Liver (tissue), 9 donors: ENCODE data around the gene OR2AG1. TPM values are rescaled to one million over a fixed set of nuclear protein-coding genes. Genes with fewer than 3 reads are reported as not detected.

ENCODE experiments used
- DNase-seq: peaks from one replicate; pipeline ENCODE4 v3.0.0-alpha.2; 2017; ENCODE audit warnings: low spot score
- H3K27ac ChIP-seq, 2 donors: one replicate each; pipeline ENCODE4 v1.7.0; 2013; ENCODE audit warnings: inconsistent platforms in 2 of 2, low read length in 2 of 2, control low read depth in 1 of 2, low read depth in 1 of 2, mild to moderate bottlenecking in 1 of 2
- H3K27me3 ChIP-seq, 4 donors: one replicate each; pipeline versions ENCODE4 v1.6.1 to v1.7.0; 2013; ENCODE audit warnings: low read length in 3 of 4, inconsistent platforms in 1 of 4, mild to moderate bottlenecking in 1 of 4, moderate library complexity in 1 of 4; ENCODE audit not compliant: control insufficient read depth in 4 of 4, insufficient read depth in 4 of 4
- H3K36me3 ChIP-seq, 4 donors: one replicate each; pipeline versions ENCODE4 v1.6.1 to v1.7.0; 2013; ENCODE audit warnings: low read length in 3 of 4, mild to moderate bottlenecking in 3 of 4, low read depth in 1 of 4, moderate library complexity in 1 of 4; ENCODE audit not compliant: control insufficient read depth in 4 of 4, insufficient read depth in 3 of 4
- H3K4me1 ChIP-seq, 4 donors: one replicate each; pipeline versions ENCODE4 v1.6.1 to v1.7.0; 2013; ENCODE audit warnings: low read length in 3 of 4, mild to moderate bottlenecking in 3 of 4, moderate library complexity in 1 of 4; ENCODE audit not compliant: control insufficient read depth in 4 of 4, insufficient read depth in 4 of 4
- H3K4me3 ChIP-seq, 3 donors: one replicate each; pipeline versions ENCODE4 v1.6.1 to v1.7.0; 2013; ENCODE audit warnings: low read length in 3 of 3, control low read depth in 1 of 3, low read depth in 1 of 3, mild to moderate bottlenecking in 1 of 3
- H3K9ac ChIP-seq, 2 donors: one replicate each; pipeline ENCODE4 v1.7.0; 2013; ENCODE audit warnings: low read length in 2 of 2, mild to moderate bottlenecking in 2 of 2, moderate library complexity in 2 of 2, control low read depth in 1 of 2, low read depth in 1 of 2
- H3K9me3 ChIP-seq, 4 donors: one replicate each; pipeline versions ENCODE4 v1.6.1 to v1.7.0; 2013; ENCODE audit warnings: low read length in 3 of 4; ENCODE audit not compliant: control insufficient read depth in 4 of 4
- EGR1 ChIP-seq, 2 donors: IDR thresholded peaks; 2 replicates each; pipeline ENCODE4 v1.6.1; 2016 to 2018; ENCODE audit warnings: antibody characterized with exemption in 2 of 2, low read depth in 2 of 2
- FOXA1 ChIP-seq: IDR thresholded peaks from 2 replicates; pipeline ENCODE4 v1.6.1; 2016; ENCODE audit warnings: antibody characterized with exemption
- FOXA2 ChIP-seq: IDR thresholded peaks from 2 replicates; pipeline ENCODE4 v1.6.1; 2016; ENCODE audit warnings: antibody characterized with exemption
- GABPA ChIP-seq, 2 donors: IDR thresholded peaks in 1 of 2; conservative IDR thresholded peaks in 1 of 2; 2 replicates each; pipeline ENCODE4 v1.6.1; 2016; ENCODE audit warnings: antibody characterized with exemption in 2 of 2, mild to moderate bottlenecking in 1 of 2, moderate library complexity in 1 of 2
- HNF4A ChIP-seq, 2 donors: conservative IDR thresholded peaks; 2 replicates each; pipeline ENCODE4 v1.6.1; 2016; ENCODE audit warnings: antibody characterized with exemption in 2 of 2, mild to moderate bottlenecking in 2 of 2
- HNF4G ChIP-seq: IDR thresholded peaks from 2 replicates; pipeline ENCODE4 v1.6.1; 2016; ENCODE audit warnings: antibody characterized with exemption
- RAD21 ChIP-seq, 2 donors: IDR thresholded peaks; 2 replicates each; pipeline ENCODE4 v1.6.1; 2016; ENCODE audit warnings: antibody characterized with exemption in 2 of 2, mild to moderate bottlenecking in 2 of 2
- SP1 ChIP-seq: IDR thresholded peaks from 2 replicates; pipeline ENCODE4 v1.6.1; 2018; ENCODE audit warnings: antibody characterized with exemption, mild to moderate bottlenecking
- YY1 ChIP-seq: IDR thresholded peaks from 2 replicates; pipeline ENCODE4 v1.6.1; 2016; ENCODE audit warnings: antibody characterized with exemption, mild to moderate bottlenecking
- WGBS: extraction: QIAGEN DNeasy Blood & Tissue Kit; methylation state at CpG from one replicate; pipeline ENCODE4 v1.1.7; 2013; 5-methylcytosine and 5-hydroxymethylcytosine counted together
- polyA plus RNA-seq, 2 donors: library from polyadenylated mRNA; stranded (reverse) in 1 of 2; unstranded in 1 of 2; fragments of 200-250 nt in 1 of 2; fragments of >200 nt in 1 of 2; fragmentation: Nextera tagmentation in 1 of 2; extraction: Ambion mirVana in 1 of 2; gene quantifications; one replicate each; pipeline versions ENCODE4 v1.2.1 to v1.2.3, GENCODE V29; 2013 to 2015
- total RNA-seq, 2 donors: library from RNA; depleted of rRNA; stranded (reverse); fragments of >200 nt; gene quantifications; one replicate each; pipeline ENCODE4 v1.2.3, GENCODE V29; 2014
- TF ChIP-seq, protein P1 (sequence below): IDR thresholded peaks from 2 replicates; pipeline ENCODE4 v1.6.1; 2016; ENCODE audit warnings: antibody characterized with exemption
- TF ChIP-seq, protein P2 (sequence below): IDR thresholded peaks from 2 replicates; pipeline ENCODE4 v1.6.1; 2016; ENCODE audit warnings: antibody characterized with exemption
- TF ChIP-seq, protein P3 (sequence below): fragments of 150-350 bp; IDR thresholded peaks from 2 replicates; pipeline ENCODE4 v1.5.1; 2017; ENCODE audit warnings: improper control_type of control experiment, low read depth, low read length; ENCODE audit not compliant: missing input control
- TF ChIP-seq, protein P4 (sequence below): IDR thresholded peaks from 2 replicates; pipeline ENCODE4 v1.6.1; 2016; ENCODE audit warnings: antibody characterized with exemption, mild to moderate bottlenecking
- donor health status: healthy.
- donor health status: healthy.
- donor health status: healthy.
- donor health status: healthy.
- donor health status: healthy.

The OR2AG1 gene
- total and polyA plus RNA-seq, 4 donors = not detected

DNA sequence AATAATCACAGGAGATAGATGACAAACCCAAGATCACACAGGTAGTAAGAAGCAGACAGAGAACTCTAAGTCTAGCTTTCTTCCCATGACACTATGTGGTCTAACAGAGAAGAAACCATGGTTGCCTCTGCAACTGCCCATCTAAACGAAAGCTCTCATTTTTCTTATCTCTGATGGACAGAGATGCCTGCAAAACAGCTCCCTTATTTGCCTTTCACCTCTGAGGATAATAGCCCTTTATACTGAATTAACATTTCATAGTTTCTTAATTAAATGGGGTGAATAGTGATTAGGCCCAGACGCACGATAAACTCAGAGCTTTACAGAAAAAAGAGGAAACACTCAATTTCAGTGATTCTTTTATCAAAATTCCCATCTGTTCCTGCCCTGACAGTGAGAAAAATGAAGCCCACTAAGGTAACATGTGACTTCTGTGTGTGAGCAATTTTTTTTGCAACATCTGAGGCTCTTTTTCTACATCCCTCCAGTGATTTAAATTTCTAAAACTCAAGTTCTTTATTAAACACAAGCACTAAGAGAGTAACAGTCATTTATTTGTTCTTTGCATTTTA is 35.6 kb upstream of the OR2AG1 start:
- Histone ChIP-seq H3K4me3 (no peak overlapping the region), H3K9ac (no peak overlapping the region), H3K4me1 (peaks cover 0 to 1% (median 0%) of the 10 kb centered on the region in 4 donors), H3K27ac (peak overlapping the region in 1 of 2 donors; percentile 77), H3K9me3 (no peaks in the 10 kb centered on the region), H3K27me3 (no peaks in the 10 kb centered on the region), H3K36me3 (no peaks in the 10 kb centered on the region)
- no peak for DNase-seq
- TF ChIP-seq HNF4A (conservative IDR thresholded peaks at IDR 0.05) (no peak), YY1 (no peak), GABPA (IDR thresholded peaks at IDR 0.05 in 1 of 2, conservative IDR thresholded peaks at IDR 0.05 in 1 of 2) (no peak), HNF4G (no peak), EGR1 (IDR thresholded peaks at IDR 0.05; ENCODE audit: low read depth in 2 of 2) (no peak), FOXA1 (no peak)
- TF ChIP-seq, protein P1, sequence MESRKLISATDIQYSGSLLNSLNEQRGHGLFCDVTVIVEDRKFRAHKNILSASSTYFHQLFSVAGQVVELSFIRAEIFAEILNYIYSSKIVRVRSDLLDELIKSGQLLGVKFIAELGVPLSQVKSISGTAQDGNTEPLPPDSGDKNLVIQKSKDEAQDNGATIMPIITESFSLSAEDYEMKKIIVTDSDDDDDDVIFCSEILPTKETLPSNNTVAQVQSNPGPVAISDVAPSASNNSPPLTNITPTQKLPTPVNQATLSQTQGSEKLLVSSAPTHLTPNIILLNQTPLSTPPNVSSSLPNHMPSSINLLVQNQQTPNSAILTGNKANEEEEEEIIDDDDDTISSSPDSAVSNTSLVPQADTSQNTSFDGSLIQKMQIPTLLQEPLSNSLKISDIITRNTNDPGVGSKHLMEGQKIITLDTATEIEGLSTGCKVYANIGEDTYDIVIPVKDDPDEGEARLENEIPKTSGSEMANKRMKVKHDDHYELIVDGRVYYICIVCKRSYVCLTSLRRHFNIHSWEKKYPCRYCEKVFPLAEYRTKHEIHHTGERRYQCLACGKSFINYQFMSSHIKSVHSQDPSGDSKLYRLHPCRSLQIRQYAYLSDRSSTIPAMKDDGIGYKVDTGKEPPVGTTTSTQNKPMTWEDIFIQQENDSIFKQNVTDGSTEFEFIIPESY = no peak
- TF ChIP-seq, protein P2, sequence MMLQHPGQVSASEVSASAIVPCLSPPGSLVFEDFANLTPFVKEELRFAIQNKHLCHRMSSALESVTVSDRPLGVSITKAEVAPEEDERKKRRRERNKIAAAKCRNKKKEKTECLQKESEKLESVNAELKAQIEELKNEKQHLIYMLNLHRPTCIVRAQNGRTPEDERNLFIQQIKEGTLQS = no peak
- WGBS = 83% methylated on average over 3 of the region's 3 CpGs

DNA sequence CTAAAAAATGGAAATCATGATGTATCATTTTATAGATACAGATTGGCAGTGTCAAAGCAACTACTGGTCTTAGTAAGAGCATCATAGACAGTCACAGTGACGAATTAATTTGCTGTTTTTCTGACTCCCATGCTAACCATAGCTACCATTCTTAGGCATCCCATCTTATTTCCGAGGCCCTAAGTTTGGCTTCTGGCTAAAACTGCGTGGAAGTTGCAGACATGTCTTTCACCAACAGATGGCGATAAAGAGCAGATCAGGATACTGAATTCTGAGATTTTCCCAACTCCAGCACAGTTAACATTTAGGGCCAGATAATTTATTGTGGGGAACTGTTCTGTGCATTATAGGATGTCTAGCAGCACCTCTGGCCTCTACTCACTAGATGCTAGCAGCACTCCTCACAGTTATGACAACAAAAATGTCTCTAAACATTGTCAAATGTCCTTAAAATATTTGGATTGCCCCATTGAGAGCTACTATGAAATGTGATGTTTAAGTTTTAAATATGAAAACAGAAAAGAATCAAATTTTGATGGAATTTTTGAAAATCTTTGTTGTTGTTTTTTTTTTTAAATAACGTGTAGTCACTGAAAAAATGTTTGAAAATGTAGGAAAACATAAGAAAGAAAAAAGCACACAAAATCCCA is 27.4 kb upstream of the OR2AG1 start:
- no peak for TF ChIP-seq GABPA (IDR thresholded peaks at IDR 0.05 in 1 of 2, conservative IDR thresholded peaks at IDR 0.05 in 1 of 2)
- TF ChIP-seq FOXA1 = no peak
- no peak for TF ChIP-seq SP1
- peak; percentile 60 to 79 for TF ChIP-seq RAD21 (IDR thresholded peaks at IDR 0.05)
- TF ChIP-seq, protein P3, sequence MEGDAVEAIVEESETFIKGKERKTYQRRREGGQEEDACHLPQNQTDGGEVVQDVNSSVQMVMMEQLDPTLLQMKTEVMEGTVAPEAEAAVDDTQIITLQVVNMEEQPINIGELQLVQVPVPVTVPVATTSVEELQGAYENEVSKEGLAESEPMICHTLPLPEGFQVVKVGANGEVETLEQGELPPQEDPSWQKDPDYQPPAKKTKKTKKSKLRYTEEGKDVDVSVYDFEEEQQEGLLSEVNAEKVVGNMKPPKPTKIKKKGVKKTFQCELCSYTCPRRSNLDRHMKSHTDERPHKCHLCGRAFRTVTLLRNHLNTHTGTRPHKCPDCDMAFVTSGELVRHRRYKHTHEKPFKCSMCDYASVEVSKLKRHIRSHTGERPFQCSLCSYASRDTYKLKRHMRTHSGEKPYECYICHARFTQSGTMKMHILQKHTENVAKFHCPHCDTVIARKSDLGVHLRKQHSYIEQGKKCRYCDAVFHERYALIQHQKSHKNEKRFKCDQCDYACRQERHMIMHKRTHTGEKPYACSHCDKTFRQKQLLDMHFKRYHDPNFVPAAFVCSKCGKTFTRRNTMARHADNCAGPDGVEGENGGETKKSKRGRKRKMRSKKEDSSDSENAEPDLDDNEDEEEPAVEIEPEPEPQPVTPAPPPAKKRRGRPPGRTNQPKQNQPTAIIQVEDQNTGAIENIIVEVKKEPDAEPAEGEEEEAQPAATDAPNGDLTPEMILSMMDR = peak; percentile 78
- TF ChIP-seq FOXA2 = no peak
- TF ChIP-seq, protein P4, sequence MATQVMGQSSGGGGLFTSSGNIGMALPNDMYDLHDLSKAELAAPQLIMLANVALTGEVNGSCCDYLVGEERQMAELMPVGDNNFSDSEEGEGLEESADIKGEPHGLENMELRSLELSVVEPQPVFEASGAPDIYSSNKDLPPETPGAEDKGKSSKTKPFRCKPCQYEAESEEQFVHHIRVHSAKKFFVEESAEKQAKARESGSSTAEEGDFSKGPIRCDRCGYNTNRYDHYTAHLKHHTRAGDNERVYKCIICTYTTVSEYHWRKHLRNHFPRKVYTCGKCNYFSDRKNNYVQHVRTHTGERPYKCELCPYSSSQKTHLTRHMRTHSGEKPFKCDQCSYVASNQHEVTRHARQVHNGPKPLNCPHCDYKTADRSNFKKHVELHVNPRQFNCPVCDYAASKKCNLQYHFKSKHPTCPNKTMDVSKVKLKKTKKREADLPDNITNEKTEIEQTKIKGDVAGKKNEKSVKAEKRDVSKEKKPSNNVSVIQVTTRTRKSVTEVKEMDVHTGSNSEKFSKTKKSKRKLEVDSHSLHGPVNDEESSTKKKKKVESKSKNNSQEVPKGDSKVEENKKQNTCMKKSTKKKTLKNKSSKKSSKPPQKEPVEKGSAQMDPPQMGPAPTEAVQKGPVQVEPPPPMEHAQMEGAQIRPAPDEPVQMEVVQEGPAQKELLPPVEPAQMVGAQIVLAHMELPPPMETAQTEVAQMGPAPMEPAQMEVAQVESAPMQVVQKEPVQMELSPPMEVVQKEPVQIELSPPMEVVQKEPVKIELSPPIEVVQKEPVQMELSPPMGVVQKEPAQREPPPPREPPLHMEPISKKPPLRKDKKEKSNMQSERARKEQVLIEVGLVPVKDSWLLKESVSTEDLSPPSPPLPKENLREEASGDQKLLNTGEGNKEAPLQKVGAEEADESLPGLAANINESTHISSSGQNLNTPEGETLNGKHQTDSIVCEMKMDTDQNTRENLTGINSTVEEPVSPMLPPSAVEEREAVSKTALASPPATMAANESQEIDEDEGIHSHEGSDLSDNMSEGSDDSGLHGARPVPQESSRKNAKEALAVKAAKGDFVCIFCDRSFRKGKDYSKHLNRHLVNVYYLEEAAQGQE = no peak
- H3K27ac ChIP-seq = no peak overlapping the region
- WGBS = 5% methylated on average over 5 of the region's 5 CpGs
- no peak for DNase-seq
- no peak overlapping the region for H3K9ac ChIP-seq
- H3K9me3 ChIP-seq = no peaks in the 10 kb centered on the region
- H3K27me3 ChIP-seq = no peaks in the 10 kb centered on the region
- H3K4me3 ChIP-seq = no peak overlapping the region
- no peaks in the 10 kb centered on the region for H3K36me3 ChIP-seq
- H3K4me1 ChIP-seq = peaks cover 3 to 13% (median 9%) of the 10 kb centered on the region in 4 donors
